Loucy (cell line): ENCODE data around the gene ZNF692.

Source experiments
- H2AFZ ChIP-seq: fragments of 200-600 bp; sonication (generic); 2 replicates; pipeline ENCODE4 v1.6.0; 2016; ENCODE audit warnings: antibody characterized with exemption, mild to moderate bottlenecking, low read length, moderate library complexity
- H3F3A ChIP-seq: fragments of 200-600 bp; 2 replicates; pipeline ENCODE4 v1.6.0; 2016; ENCODE audit warnings: antibody characterized with exemption, low read depth, mild to moderate bottlenecking
- H3K27me3 ChIP-seq: fragments of 200-600 bp; sonication (generic); 2 replicates; pipeline ENCODE4 v1.6.1; 2014; ENCODE audit warnings: low read length, mild to moderate bottlenecking; ENCODE audit not compliant: insufficient read depth, poor library complexity, severe bottlenecking
- H3K36me3 ChIP-seq: fragments of 200-600 bp; sonication (generic); 2 replicates; pipeline ENCODE4 v1.6.1; 2016; ENCODE audit warnings: low read length; ENCODE audit not compliant: insufficient read depth
- H3K4me1 ChIP-seq: fragments of 200-600 bp; sonication (generic); 2 replicates; pipeline ENCODE4 v1.5.1; 2014; ENCODE audit warnings: low read length, mild to moderate bottlenecking; ENCODE audit not compliant: insufficient read depth, poor library complexity, severe bottlenecking
- H3K4me2 ChIP-seq: fragments of 200-600 bp; sonication (generic); 2 replicates; pipeline ENCODE4 v1.6.0; 2014; ENCODE audit warnings: antibody characterized with exemption, low read length, low read depth, mild to moderate bottlenecking; ENCODE audit not compliant: poor library complexity, severe bottlenecking
- H3K4me3 ChIP-seq: fragments of 200-600 bp; sonication (generic); 2 replicates; pipeline ENCODE4 v1.5.1; 2014; ENCODE audit warnings: low read length, mild to moderate bottlenecking, mixed read lengths; ENCODE audit not compliant: poor library complexity, severe bottlenecking
- H3K79me2 ChIP-seq: fragments of 200-600 bp; sonication (generic); 2 replicates; pipeline ENCODE4 v1.6.1; 2014; ENCODE audit warnings: low read length; ENCODE audit not compliant: insufficient read depth
- H3K9ac ChIP-seq: fragments of 200-600 bp; sonication (generic); 2 replicates; pipeline ENCODE4 v1.6.0; 2014; ENCODE audit warnings: mild to moderate bottlenecking, low read depth, low read length, moderate library complexity; ENCODE audit not compliant: poor library complexity, severe bottlenecking
- H3K9me2 ChIP-seq: fragments of 200-600 bp; sonication (generic); replicated peaks from 2 replicates; pipeline ENCODE4 v1.6.1; 2016; ENCODE audit warnings: low read depth, low read length, mixed read lengths
- H3K9me3 ChIP-seq: fragments of 200-600 bp; sonication (generic); 2 replicates; pipeline ENCODE4 v1.6.1; 2014; ENCODE audit warnings: mild to moderate bottlenecking, antibody characterized with exemption, low read length, low read depth; ENCODE audit not compliant: insufficient read depth
- H4K20me1 ChIP-seq: fragments of 200-600 bp; sonication (generic); 2 replicates; pipeline ENCODE4 v1.6.0; 2014; ENCODE audit warnings: antibody characterized with exemption, low read length, mild to moderate bottlenecking; ENCODE audit not compliant: insufficient read depth, poor library complexity, severe bottlenecking
- CTCF ChIP-seq: fragments of 200-600 bp; sonication (generic); conservative IDR thresholded peaks from 2 replicates; pipeline ENCODE4 v1.5.1; 2014; ENCODE audit warnings: mild to moderate bottlenecking, antibody characterized with exemption, low read length
- EZH2phosphoT487 ChIP-seq: fragments of 200-600 bp; IDR thresholded peaks from 2 replicates; pipeline ENCODE4 v1.6.1; 2018; ENCODE audit warnings: antibody characterized with exemption, mild to moderate bottlenecking, moderate library complexity, borderline replicate concordance

The ZNF692 gene

DNA sequence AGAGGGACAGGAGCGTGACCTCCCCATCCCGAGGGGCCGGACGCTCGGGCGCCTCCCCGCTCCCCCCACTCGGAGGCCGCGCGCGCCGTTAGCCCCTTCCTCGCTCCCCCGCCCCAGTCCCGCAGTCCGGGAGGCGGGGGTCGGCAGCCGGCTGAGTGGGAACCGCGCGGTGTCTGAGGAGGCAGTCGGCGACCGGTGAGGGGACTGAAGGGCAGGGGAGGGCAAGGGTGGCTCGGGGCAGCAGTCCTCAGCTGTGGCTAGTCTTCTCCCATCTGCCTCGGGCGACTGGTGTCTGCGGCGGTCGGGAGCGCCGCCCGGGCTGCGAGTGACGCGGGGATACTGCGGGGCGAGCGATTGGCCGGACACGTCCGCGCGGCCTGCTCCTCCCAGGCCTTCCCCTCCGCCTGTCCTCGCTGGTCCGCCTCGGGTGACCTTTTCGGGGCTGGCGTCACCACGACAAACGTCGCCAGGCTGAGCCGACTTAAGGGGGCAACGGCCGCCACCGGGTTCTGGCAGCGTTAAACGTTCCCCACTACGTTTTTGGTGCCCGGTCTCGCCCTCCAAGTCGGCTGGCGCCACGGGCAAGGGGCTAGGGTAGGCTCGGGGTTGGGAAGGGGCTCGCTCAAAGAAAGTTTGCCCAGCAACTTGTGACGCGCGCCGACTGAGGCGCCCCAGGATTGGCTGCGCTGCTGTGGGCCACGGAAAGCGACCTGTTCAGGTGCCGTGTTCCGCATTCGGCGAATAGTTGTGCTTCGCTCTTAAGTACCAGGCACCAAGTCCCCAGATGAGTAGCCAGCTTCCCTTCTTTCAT, 20.3 kb downstream of the ZNF692 start:
- TF ChIP-seq CTCF (no peak), EZH2phosphoT487 (no peak)
- Histone ChIP-seq H3K27me3 (no peaks in the 10 kb centered on the region), H3F3A (no peaks in the 10 kb centered on the region), H3K4me3 (peak overlapping the region; percentile 84), H3K36me3 (no peaks in the 10 kb centered on the region), H3K79me2 (peaks cover 45% of the 10 kb centered on the region), H3K4me1 (peaks cover 66% of the 10 kb centered on the region), H3K4me2 (peak overlapping the region; percentile 96), H2AFZ (peak overlapping the region; percentile 78), H3K9ac (peak overlapping the region; percentile 98), H3K9me2 (no peaks in the 10 kb centered on the region), H3K9me3 (no peaks in the 10 kb centered on the region), H4K20me1 (no peaks in the 10 kb centered on the region)

DNA sequence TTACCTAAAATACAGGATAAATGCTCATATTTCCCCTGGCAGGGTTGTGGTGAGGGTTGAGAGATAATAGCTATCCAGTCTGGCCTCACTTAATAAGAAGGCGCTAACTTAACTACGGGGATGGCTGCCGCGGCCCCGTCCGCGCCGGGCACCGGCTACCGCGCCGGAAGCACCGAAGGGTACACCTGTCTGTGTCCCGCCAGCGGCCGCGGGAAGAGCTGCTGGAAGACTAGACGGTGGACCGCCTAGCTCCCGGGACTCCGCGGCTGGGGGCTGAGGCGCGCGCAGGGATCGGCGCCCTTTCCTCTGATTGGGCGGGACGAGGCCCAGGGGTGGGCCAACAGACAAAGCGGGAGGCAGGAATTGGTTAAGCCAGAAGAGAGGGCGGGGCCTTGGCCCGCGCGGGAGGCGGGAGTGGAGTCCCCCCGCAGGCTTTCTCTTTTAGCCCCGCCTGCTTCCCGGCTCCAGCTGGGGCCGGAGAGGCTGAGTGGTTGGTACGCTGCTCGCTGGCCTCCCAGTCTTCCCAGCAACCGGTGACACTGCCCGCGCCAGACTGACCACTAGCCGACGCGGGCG, 21.0 kb downstream of the ZNF692 start, which contains the start of gene ZNF672:
TSS of gene ZNF672 (plus strand) at position 444 of the 576 bp plus-strand sequence. CDS start 9,051 bp downstream, outside the sequence.
- no peaks in the 10 kb centered on the region for H3K27me3 ChIP-seq

More for the DNA sequence above, 21.0 kb downstream of the ZNF692 start, which contains the start of gene ZNF672:
- Histone ChIP-seq H2AFZ (peak within 1 kb of the TSS; percentile 78), H3K9me2 (no peaks in the 10 kb centered on the region), H3K79me2 (peaks cover 40% of the 10 kb centered on the region), H3K4me1 (peaks cover 63% of the 10 kb centered on the region), H3K9ac (peak within 1 kb of the TSS; percentile 98), H3K4me3 (peak within 1 kb of the TSS; percentile 84), H3K4me2 (peak within 1 kb of the TSS; percentile 96), H4K20me1 (no peaks in the 10 kb centered on the region), H3K36me3 (no peaks in the 10 kb centered on the region), H3F3A (no peaks in the 10 kb centered on the region), H3K9me3 (no peaks in the 10 kb centered on the region)
- TF ChIP-seq EZH2phosphoT487 = no peak
- no peak for TF ChIP-seq CTCF
